AG09309 (cell line): ENCODE measurements around the gene APOL2.

Experiments
- DNase-seq: peaks from one replicate; pipeline ENCODE4 v3.0.0-alpha.2; 2010; ENCODE audit warnings: low read depth
- H3K4me3 ChIP-seq: 2 replicates; pipeline ENCODE4 v1.5.1; 2011; ENCODE audit warnings: mild to moderate bottlenecking, low read depth, low read length, moderate library complexity; ENCODE audit not compliant: control insufficient read depth
- CTCF ChIP-seq: IDR thresholded peaks from 2 replicates; pipeline ENCODE4 v1.5.1; 2011; ENCODE audit warnings: mild to moderate bottlenecking, low read depth, low read length, inconsistent platforms; ENCODE audit not compliant: insufficient read depth, control insufficient read depth; ENCODE audit errors: missing control alignments

Gene APOL2

GRCh38 chr22:36227396-36227795 is 11.9 kb downstream of the APOL2 start:
- no peak overlapping the region for H3K4me3 ChIP-seq
- no peak for DNase-seq
- TF ChIP-seq CTCF: no peak

DNA sequence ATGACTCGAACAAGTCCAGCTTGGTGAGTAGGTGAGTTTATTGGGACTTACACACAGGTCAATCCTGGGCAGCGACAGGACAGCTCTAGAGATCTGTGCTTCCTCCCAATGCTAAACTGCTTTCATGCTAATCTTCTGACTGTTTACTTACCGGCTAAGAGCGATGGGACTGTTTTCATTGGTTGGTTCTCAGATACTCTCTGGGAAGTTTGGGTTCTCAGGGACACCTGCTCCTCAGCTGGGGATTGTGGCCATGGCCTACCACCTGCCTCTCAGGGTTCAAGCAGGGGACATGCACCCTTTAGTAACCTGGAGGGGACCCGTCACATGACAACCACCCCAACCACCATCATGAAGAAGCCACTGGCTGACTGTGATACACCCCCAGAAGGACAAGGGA is 13.1 kb downstream of the APOL2 start:
- DNase-seq: no peak
- no peak overlapping the region for H3K4me3 ChIP-seq
- no peak for TF ChIP-seq CTCF

DNA sequence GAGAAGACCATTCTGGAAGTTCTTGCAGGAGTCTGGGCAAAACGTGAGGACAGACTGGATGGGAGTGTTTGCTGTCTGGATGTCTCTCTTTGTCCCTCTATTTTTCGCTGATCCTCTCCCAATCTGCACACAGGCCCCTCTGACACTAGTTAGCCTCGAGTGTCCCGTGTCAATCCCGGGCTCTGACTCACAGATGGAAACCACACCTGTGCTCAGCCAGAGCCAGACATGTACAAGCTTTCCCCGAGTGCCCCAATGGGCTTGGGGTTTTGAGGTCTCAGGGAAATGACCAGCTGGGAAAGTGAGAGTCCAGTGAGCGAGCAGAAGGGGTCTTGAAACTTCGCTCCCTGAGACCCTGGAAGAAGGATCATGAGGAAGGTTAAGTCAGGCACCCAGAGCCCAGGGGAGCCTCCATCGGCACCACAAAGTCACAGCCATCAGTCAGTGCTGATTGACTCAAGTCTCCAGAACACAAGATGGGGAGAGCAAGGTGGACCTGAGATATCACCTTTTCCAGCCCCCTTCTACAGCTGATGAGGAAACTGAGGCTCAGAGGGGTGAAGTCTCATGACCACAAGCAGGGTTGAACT is 13.9 kb downstream of the APOL2 start:
- TF ChIP-seq CTCF: no peak
- no peak overlapping the region for H3K4me3 ChIP-seq
- no peak for DNase-seq

GRCh38 chr22:36224245-36224644 is 15.1 kb downstream of the APOL2 start:
- H3K4me3 ChIP-seq: no peak overlapping the region
- DNase-seq: no peak
- no peak for TF ChIP-seq CTCF

DNA sequence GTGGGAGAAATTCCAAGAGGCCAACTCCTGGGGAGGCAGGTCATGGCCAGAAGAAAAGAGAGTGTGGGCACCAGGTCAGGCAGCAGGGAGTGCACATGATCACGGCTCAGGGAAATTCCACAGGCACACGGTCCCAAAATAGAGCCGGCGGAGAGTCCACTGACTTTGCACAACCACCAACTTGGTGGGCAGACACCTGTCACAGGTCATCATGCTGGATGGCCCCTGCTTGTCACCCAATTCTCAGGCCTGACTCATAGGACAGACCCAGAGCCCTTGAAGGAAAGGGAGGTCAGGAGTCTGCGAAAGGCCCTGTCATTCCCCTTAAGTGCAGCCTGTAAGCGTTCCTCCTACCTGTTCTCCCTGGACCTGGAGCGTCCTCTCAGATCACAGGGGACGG is 15.8 kb downstream of the APOL2 start:
- TF ChIP-seq CTCF: no peak
- DNase-seq: no peak
- no peak overlapping the region for H3K4me3 ChIP-seq

GRCh38 chr22:36222887-36223450 is 16.4 kb downstream of the APOL2 start:
- no peak overlapping the region for H3K4me3 ChIP-seq
- no peak for TF ChIP-seq CTCF
- DNase-seq: no peak
